Omental fat pad (tissue), 4 donors: Measurements from ENCODE around the gene CCDC92. TPM values are rescaled to one million over a fixed set of nuclear protein-coding genes. Genes with fewer than 3 reads are reported as not detected.
"Not testable (repeated sequence)": the region's sequence is repeated elsewhere in the genome, so short reads cannot be mapped to it uniquely, and the experiment has no call there.

ENCODE experiments used
- ATAC-seq: fragments of 150-250 bp; one replicate; pipeline ENCODE4 v1.9.1; 2016; ENCODE audit warnings: mild to moderate bottlenecking, moderate library complexity; ENCODE audit not compliant: low FRiP score
- DNase-seq: peaks from one replicate; pipeline ENCODE4 v3.0.0-alpha.2; 2019; ENCODE audit warnings: low spot score
- CTCF ChIP-seq, 3 donors: fragments of 450-650 bp; IDR thresholded peaks; one replicate each; pipeline ENCODE4 v1.5.1; 2016 to 2017; ENCODE audit warnings: antibody characterized with exemption in 3 of 3, mild to moderate bottlenecking in 3 of 3, moderate library complexity in 2 of 3
- total RNA-seq, 4 donors: library from RNA; depleted of rRNA; stranded (reverse); fragments of >200 nt; gene quantifications; one replicate each; pipeline ENCODE4 v1.1.0, GENCODE V29; 2016

The CCDC92 gene
- total RNA-seq, 4 donors from 2014 or later, result 27.1 to 34.5 (median 32.0) TPM

- no peak for TF ChIP-seq CTCF (IDR thresholded peaks at IDR 0.05)
- DNase-seq (no peak), ATAC-seq (no peak)
These were observed 21.9 kb downstream of the CCDC92 start for GRCh38 chr12:123950476-123951349.

DNA sequence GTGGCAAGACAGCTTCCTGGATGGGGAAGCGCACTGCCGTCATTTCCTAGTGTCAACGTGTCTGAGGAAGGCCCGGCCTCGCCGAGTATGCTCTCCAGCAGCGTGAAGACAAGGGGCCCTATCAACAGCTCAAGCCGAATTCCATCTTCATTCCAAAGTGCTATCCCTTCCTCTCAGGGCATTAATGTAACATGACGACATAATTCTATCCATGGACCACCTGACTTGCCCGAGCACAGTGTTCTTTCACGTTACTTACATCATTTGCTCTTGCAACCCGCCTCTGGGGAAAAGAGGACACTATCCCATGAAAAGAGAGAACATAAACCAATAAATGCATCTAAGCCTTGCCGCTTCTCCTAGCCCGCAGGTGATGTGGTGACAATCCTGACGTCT lies 22.9 kb downstream of the CCDC92 start:
- no peak for TF ChIP-seq CTCF (IDR thresholded peaks at IDR 0.05)
- DNase-seq (no peak), ATAC-seq (no peak)

- no peak for TF ChIP-seq CTCF (IDR thresholded peaks at IDR 0.05)
- DNase-seq, result no peak
- ATAC-seq, result no peak
These were observed 23.5 kb downstream of the CCDC92 start for GRCh38 chr12:123948796-123949769.

DNA sequence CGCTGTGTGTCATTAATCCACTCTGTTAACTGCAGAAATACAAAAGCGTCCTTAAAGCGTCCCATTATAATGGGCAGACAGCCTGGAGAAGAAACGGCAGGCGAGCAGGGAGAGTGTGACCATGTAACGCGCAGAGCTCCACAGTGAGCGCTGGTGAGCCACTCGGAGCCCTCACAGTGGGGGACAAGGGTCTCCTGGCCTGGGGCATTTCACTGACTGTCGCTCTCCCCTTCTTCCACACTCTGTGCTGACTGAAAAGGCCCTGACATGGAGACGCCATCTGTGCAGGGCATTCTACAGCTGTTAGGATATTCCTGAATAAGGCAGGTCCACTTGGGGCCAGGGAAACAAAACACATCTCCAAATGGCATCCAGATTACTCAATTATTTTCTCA lies 24.2 kb downstream of the CCDC92 start:
- no peak for TF ChIP-seq CTCF (IDR thresholded peaks at IDR 0.05)
- ATAC-seq, result no peak
- no peak for DNase-seq

GRCh38 chr12:123947531-123947930 lies 25.1 kb downstream of the CCDC92 start:
- ATAC-seq, DNase-seq: not testable (repeated sequence)

- not testable (repeated sequence) for DNase-seq, ATAC-seq
These were observed 25.8 kb downstream of the CCDC92 start for GRCh38 chr12:123946516-123947505.

DNA sequence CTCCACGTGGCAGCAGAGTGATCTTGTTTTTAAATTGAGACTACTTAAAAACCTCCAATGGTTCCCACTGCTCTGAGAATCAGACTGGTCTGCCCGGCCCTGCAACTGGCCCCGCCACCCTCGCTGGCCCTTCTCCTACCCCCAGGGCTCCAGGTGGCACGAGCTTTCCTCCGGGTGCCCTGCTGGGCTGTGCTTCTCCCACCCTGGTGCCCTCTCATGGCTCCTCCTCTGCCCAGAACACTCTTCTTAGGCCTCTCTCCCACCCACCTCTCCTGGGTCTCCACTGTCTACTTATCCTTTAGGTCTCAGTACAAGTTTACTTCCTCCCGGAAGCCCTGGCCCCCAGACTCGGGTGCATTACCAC lies 26.5 kb downstream of the CCDC92 start:
- no peak for ATAC-seq
- no peak for DNase-seq
- no peak for TF ChIP-seq CTCF (IDR thresholded peaks at IDR 0.05)
